Measurements from ENCODE around the gene DGUOK.

Gene DGUOK

DNA sequence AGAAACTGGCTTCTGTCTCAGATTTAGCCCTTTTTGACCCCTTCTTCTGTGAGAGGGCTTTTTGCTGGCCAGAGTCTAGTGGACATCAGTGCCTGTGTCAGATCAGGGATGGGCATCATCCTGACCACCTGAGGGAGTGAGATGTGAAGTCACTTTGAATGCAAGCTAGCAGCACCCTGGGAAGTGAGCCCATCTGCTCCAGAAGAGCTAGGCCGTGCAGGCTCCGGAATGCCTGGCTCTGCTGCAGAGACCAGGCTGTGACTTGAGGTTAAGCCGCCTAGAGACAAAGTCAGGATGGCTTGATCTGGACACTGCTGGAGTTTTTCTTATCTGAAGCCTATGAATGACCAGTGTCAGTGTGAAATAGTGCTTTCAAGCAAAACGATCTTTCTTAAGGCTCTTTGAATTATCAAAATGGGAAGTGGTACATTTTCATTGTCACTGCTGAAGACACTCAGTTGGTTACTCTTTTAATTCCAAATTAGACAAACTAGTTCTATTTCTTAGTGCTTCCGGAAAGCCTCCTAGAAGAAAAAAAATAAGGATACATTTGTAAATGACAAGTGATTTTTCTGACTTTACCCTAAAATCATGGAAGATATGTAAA, 20.8 kb downstream of the DGUOK start:
- DNase-seq (ENCODE audit: low read depth in 3 of 3) = no peak

DNA sequence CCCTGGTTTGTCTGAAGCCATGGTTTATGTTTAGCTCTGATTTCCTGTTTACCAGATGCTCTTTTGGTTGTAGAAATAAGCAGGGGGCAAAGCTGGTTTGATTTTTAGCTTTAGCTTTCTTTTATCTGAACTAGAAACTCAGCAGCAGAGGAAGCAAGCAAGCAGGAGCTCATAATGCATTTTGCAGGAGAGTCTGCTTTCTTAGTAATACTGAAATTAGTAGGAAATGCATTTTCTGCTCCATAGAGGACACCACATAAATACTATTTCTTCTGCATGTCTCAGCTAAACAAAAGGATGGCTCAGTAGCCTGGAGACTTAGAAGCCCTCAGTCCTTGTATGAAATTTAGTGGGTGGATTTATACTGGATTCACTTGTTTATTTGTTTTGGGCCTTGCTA, 23.1 kb downstream of the DGUOK start:
- DNase-seq (ENCODE audit: low read depth in 3 of 3) = no peak

DNA sequence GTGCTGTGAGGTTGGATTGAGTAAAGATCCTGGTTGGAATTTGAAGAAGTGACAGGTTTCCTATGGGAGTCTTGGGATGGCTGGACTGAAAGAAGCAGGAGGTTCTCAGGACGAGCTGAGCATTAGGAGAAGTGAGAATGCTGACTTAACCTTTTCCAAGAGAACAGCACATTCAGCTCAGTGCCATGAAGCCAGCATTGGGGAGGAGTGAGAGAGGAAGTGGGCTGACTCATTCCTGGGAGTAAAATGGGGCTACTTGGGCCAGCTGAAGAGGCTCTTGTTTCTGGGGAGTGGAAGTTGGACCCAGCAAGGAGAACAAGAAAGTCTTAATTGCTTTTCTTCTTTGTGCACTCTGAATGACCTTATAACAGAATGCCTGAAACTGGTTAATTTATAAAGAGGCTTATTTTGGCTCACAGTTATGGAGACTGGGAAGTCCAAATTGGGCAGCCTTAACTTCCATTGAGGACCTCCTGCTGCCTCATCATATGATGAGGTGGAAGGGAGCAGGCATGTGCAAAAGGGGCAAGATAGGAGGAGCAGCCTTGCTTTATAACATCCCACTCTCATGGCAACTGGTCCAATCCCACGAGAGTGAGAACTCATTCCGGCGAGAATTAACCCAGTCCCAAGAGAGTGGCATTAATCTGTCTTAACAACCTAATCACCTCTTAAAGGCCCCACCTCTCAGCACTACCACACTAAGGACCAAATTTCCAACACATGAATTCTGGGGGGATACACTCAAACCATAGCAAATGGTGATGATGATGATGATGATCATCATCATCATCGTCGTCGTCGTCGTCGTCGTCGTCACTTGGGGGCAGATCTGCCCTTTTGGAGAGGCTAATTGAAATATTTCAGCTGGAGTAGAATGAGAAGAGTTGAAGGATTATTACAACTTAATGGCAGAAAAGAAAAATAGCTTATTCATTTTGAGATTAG, 26.1 kb downstream of the DGUOK start:
- DNase-seq (ENCODE audit: low read depth in 3 of 3) = no peak

DNA sequence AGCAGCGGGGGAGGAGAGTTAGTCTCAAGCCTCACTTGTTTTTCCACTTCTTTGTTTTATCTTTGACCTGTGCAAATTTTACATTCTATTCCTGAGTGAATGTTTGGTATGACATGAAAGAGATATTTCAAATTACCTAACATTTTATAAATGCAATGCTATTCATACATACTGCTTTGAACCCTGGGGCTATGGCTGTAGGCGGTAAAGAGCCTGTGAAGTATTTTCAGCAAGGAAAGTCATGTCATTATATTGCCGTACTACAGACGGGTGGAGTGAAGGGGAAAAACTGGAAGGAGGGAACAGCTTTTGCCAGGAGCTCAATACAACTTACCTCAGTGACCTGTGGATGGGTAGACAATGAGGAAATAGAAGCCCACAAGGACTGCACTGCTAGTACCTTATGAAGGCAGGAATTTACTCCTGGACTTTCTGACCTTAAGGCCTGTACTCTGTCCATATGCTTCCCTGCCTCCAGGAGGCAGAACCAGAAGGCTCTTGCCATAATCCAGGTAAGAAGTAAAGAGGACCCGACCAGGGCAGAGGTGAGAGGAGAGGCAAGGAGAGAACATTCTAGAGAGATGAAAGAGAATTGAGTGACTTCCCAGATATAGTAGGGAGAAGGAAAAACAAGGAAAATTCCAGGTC, 29.7 kb downstream of the DGUOK start:
- no peak for DNase-seq (ENCODE audit: low read depth in 3 of 3)

DNA sequence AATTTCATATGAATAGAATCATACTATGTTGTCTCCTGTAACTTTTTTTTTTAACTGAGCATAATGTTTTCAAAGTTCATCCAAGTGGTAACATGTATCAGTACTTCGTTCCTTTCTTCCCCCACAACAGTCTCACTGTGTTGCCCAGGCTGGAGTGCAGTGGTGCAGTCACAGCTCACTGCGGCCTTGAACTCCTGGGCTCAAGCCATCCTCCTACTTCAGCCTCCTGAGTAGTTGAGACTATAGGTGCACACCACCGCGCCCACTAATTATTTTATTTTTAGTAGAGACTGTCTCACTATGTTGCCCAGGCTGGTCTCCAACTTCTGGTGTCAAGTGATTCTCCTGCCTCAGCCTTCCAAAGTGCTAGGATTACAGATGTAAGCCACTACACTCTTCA, 34.6 kb downstream of the DGUOK start:
- DNase-seq (ENCODE audit: low read depth in 3 of 3) = no peak

DNA sequence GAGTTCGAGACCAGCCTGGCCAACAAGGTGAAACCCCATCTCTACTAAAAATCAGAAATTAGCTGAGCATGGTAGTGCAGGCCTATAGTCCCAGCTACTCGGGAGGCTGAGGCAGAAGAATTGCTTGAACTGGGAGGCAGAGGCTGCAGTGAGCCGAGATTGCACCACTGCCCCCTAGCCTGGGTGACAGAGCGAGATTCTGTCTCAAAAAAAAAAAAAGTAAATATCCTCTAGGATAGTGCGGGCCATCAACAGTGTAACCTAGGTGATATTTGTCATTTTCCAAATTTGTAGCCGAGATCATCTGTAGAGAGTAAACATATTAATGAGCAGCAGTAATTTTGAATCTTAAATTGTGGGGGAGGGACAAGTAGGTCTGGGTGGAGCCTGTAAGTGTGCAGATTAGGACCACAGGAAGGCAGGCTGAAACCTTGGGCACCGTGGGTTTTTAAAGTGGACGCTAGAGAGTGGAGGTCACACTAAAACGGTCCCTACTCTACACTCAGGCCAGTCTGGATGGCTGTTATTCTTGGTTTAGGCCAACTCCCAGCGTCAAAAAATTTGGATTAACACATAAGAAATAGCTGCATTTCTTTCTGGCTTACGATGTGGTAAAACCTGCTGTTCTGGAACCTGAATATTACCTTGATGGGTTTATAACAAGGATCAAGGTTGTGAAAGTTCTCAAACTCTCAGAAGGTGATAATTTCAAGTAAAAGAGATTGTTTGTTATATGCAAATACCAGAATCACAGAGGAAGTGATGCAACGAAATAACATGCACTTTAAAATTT, 35.3 kb downstream of the DGUOK start:
- DNase-seq (ENCODE audit: low read depth in 3 of 3) = no peak

DNA sequence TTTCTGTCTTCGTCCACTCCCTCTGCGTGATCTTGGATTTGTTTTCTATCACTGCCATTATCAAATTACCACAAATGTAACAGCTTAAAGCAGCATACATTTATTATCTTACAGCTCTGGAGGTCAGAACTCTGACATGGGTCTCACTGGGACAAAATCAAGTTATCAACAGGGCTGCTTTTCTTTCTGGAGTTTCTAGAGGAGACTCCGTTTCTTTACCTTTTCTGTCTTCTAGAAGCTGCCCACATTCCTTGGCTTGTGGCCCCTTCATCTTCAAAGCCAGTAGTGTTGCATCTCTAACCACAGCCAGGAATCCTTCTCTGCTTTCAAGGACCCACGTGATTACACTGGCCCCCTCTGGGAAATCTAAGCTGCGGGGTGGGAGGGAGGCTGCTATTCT, 36.1 kb downstream of the DGUOK start:
- no peak for DNase-seq (ENCODE audit: low read depth in 3 of 3)

DNA sequence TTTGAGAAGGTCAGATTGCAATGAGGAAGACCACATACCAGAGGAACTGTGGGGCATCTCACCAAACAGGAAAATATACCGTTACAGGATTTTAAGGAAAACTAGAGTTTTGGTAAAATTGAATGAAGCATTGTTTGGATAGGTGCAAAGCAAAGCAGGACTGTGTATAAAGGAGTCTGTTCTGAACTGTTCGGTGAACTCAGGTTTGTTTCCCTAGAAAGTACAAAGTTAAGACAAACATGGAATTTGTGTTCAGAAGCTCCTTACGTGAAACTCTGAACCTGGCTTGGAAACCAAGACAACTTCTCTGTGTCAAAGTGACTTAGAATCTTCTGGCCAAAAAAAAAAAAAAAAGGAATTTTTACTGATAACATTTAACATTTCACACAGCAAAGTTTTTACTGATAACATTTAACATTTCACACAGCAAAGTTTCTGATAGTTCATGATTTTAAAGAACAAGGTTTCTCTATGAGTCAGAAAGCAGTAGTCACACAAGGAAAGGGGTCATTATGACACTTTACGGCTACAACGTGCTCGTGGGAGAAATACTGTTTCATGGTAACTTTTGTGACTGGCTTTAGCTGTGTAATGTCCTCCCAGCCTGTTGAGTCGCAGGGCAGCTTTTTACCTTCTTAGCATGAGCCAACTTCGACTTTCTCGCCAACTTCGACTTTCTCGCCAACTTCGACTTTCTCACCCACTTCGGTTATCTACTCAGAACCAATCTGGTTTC, 36.9 kb downstream of the DGUOK start:
- DNase-seq (ENCODE audit: low read depth in 3 of 3) = no peak

DNA sequence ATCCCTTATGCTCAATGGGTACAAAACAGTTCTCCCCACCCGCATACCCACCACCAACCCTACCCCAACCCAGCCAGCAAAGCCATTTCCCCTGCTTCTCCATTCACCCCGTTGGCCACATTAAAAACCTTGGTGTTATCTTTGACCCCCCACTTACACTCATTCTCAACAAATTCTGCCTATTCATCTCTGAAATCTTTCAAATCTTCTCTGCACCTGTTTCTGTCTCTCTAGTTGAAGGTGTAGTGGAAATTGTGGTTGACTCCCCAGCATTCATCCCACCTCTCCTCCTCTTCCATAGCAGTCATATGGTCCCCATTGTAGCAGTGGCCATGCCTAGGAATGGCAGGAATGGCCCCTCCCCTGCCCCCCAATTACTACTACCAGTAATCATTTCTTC, 37.5 kb downstream of the DGUOK start:
- DNase-seq (ENCODE audit: low read depth in 3 of 3) = no peak

DNA sequence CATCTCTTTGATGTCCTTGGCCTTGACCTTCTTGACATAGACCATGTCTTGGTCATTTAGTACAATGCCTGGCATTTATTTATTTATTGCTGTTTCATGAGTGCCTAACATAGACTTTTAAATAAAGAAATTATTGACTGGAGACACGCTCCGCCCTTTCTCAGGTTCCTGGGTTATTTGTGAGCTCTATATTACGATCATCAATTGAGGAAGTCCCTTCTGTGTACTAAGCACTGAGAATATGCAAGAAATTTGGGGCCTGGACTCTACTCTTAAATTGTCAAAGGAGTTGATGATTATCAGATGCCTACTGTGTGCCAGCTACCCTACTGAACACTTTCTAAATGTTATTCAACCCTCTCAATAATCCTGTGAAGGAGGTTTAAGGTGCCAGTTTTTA, 38.4 kb downstream of the DGUOK start:
- no peak for DNase-seq (ENCODE audit: low read depth in 3 of 3)

DNA sequence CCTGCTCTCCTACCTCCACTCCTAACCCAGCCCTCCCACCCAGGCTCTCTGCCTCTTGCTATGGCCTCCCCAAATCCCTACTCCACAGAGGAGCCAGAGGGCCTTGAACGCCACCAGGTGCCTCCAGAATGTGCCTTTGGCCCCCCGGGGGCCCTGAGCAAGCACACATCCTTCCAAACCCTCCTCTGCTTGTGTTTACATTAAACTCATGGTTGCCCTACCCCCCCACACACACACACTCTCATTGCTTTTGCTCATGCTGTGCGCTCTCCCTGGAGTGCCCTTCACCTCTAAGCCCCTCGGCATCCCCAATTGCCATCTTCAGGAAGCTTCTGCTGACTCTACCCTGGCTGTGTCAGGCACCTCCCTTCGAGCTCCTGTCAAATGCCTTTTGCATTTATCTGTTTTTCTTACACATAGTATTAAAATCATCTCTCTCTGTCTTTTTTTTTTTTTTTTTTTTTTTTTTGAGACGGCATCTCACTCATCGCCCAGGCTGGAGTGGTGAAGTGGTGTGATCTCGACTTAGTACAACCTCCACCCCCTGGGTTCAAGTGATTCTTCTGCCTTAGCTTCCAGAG, 41.8 kb downstream of the DGUOK start:
- no peak for DNase-seq (ENCODE audit: low read depth in 3 of 3)

DNA sequence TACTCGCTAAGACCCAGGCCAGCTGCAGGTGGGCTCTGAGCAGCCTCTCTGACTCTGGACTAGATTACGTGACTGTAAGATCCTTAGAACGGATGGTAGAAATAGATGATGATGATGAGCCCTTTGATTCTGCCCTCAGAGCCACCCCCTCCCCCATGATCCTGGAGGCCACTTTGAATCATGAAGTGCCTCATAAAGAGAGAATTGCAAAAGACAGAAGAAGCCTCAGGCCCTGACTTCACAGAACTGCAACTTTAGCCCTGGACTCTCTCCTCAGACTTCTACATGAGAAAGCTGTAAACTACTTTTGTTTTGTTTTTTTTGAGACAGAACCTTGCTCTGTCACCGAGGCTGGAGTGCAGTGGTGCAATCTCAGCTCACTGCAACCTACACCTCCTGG, 42.7 kb downstream of the DGUOK start:
- no peak for DNase-seq (ENCODE audit: low read depth in 3 of 3)

DNA sequence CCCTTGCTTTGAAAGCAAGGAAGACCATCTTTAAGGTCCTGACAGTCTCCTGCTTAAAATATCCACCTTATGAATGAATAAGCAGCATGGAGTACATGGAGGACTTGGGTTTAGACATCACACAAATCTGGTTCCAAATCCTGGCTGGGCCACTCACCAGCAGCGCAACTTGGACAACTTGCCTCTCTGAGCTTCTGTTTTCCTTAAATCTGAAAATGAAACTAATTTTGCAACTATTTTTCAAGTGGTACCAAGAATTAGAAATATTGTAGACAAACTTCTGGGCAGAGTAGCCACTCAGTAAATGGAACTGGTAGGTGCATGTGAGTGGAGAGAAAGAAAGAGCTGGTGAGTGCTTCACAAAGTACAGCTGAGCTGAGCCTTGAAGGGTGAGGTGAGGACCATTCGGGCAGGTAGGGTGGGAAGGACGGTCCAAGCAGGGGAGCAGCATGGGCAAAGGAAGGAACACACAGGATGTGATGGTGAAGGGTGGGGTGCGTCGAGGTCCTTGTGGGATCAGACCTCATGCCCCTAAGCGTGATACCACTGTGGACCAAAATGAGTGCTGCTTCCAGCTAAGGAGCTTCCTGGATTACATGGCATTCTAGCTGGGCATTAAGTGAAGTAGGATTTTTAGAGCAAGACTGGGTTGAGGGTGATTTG, 43.6 kb downstream of the DGUOK start:
- DNase-seq (ENCODE audit: low read depth in 3 of 3) = no peak

DNA sequence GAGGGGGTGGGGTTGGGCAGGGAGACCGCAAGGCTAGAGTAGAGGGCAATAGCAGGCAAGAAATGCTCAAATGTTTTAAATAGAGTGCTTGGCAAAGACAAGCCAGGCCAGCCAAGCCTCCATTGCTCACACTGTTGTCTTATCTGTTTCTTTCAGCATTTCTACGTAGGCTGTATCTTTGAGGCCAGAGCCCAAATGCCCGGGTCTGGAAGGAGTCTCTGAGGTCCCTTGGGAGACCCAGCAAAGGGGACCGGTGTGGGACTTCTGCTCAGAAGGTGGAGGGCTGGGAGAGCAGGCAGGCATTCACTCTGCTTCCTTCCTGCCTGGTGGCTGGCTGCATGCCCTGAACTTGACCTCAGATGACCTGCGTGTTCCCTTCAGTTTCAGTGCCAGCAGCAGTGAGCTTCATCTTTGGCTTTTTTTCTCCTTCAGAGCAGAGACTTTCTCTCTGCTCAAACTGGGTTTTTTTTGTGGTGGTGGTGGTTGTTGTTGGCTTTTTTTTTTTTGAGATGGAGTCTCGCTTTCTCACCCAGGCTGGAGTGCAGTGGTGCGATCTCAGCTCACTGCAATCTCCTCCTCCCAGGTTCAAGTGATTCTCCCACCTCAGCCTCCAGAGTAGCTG, 44.3 kb downstream of the DGUOK start:
- no peak for DNase-seq (ENCODE audit: low read depth in 3 of 3)

DNA sequence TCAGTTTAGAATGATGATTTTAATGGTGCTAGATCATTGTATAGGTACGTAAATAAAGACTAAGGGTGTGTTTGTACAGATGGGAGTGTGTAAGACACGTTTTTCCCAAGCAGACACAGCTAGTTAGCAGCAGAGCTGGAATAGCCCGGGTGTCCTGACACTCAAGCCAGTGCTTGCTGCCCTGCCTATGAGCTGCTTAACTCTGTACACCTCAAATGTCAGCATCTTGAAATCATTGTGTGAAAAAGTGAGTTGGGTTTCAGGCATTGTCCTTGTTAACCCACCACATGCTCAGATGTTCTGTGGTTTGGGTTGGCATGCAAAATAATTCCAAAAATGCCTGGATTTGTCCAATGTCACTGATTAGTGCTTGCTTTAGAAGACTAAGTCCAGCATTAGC, 45.0 kb downstream of the DGUOK start:
- no peak for DNase-seq (ENCODE audit: low read depth in 3 of 3)

DNA sequence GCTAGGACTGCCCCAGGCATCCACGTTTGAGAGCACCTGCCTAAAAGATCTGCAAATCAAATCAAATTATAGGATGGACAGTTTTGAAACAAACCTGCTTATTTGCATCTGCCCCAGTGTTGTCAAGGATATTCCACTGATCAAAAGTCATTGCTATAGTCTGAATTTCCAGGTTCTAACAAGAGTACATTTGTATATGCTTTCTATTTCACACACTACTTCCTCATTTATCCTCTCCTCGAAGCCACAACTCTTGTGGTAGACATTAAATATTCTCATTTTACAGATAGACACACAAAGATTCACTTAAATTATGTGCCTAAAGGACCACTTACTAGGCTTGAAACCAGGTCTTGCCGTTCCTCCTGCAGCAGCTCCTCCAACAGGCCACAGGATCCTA, 46.2 kb downstream of the DGUOK start:
- DNase-seq (ENCODE audit: low read depth in 3 of 3) = no peak

DNA sequence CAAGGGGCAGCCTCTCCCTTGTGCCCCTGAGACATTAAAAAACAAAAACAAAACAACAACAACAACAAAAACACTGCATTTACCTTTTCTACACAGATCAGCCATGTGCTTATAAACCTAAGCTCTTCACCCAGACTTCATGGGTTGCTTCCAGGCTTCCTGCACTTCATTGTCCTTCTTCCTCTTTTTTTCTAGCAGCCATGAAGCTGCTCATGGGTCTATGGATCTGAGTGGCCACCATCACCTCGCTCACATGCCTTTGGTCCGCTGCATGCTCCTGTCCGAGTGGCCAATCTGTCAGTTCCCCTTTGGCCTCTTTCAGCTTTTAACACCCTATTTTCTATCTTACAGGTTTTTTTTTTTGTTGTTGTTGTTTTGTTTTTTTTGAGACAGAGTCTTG, 49.1 kb downstream of the DGUOK start:
- DNase-seq (ENCODE audit: low read depth in 3 of 3) = no peak

DNA sequence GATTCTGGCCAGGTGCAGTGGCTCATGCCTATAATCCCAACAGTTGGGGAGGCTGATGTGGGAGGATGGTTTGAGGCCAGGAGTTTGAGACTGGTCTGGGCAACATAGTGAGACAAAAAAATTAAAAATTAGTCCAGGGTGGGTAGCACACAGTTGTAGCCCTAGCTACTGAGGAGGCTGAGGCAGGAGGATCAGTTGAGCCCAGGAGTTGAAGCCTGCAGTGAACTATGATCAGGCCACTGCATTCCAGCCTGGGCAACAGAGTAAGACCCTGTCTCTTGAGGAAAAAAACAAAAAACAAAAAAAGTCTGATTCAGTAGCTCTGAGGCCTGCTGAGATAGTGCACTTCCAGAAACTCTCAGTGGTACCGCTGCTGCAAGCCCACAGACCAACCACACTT, 50.1 kb downstream of the DGUOK start:
- DNase-seq (ENCODE audit: low read depth in 3 of 3) = no peak

DNA sequence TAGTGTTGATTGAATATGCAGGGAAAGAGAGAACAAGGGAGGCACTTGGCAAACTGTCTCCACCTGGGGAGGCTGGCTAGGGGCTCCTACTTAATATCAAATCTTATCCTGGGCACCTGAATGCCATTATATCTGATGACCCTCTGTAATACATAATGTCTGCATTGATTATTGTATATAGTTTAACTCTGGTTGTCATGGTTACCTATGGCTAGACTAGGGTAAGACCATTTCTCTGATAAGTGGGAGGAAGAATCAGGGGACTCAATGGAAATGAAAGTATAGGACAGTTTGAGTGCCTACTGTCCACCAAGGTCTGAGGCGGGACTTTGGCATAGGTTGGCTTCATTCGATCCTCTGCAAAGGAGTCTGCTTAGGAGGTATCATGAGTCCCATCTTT, 50.8 kb downstream of the DGUOK start:
- DNase-seq (ENCODE audit: low read depth in 3 of 3) = no peak

DNA sequence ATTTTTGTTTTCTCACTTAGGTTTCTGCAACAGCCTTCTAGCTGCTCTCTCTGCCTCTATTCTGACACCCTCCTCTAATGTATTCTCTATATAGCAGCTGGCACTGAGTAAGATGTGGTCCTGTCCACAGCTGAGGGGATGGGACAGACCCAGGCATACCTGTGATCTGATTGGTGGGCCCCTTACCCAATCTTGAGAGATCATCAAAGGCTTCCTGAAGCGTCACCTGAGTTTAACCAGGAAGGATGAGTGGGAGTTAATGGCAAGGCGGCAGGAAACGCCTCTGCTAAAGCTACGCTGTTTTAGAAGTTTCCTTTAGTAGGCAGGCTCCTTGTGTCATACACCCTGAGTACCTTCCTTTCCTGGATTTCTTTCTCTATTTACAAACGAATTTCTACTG, 52.3 kb downstream of the DGUOK start:
- peak in 1 of 3 donors; percentile 69 for DNase-seq (ENCODE audit: low read depth in 3 of 3)
